ENCODE results near the gene FBXL15. TPM values are rescaled to one million over a fixed set of nuclear protein-coding genes. Genes with fewer than 3 reads are reported as not detected.

Gene FBXL15
- total and polyA plus RNA-seq, 2 of the 4 experiments (the other 2 are of a cell fraction) = 3.0 to 8.4 TPM

GRCh38 chr10:102458656-102459055 is 38.0 kb downstream of the FBXL15 start:
- ATAC-seq (ENCODE audit: low read depth) (no peak), DNase-seq (no peak)
- no peak overlapping the region for H2AFZ ChIP-seq (replicated peaks; ENCODE audit: low read length, poor library complexity)
- no peak overlapping the region for H3K4ac ChIP-seq (ENCODE audit: low read depth, low read length)
- ChIA-PET POLR2A (ENCODE audit: unreplicated experiment) (no interaction called here), CTCF (no interaction called here)
- no peaks in the 10 kb centered on the region for H3K9me3 ChIP-seq (ENCODE audit: control insufficient read depth, insufficient read depth, low read length)
- H2BK15ac ChIP-seq (ENCODE audit: low read depth, low read length) = no peak overlapping the region
- no peak overlapping the region for H4K5ac ChIP-seq (ENCODE audit: low read depth, low read length)
- dilution Hi-C loops (cut with HindIII; ENCODE audit: low sequenced_read_pairs, unreplicated experiment) (no loop called here), in situ Hi-C loops (cut with MboI; ENCODE audit: low sequenced_read_pairs) (no loop called here), intact Hi-C loops (cut with micrococcal nuclease) (no loop called here)
- H4K8ac ChIP-seq (ENCODE audit: low read depth in 2 of 2, low read length in 2 of 2) = no peak overlapping the region
- no peak overlapping the region for H2BK20ac ChIP-seq (ENCODE audit: low read depth, low read length)
- H2BK120ac ChIP-seq (ENCODE audit: low read depth, low read length) = no peak overlapping the region
- no peak overlapping the region for H2AK5ac ChIP-seq (ENCODE audit: low read depth, low read length)
- peaks cover 16% of the 10 kb centered on the region for H3K27me3 ChIP-seq (ENCODE audit: control insufficient read depth, insufficient read depth, low read length)
- no peak overlapping the region for H3K14ac ChIP-seq (replicated peaks; ENCODE audit: low read depth, low read length)
- H3K9ac ChIP-seq (ENCODE audit: low read depth, low read length) = no peak overlapping the region
- H3K56ac ChIP-seq (ENCODE audit: extremely low read depth, insufficient read depth, low read length) = no peak overlapping the region
- no peaks in the 10 kb centered on the region for H4K20me1 ChIP-seq (ENCODE audit: insufficient read depth, low read length)
- no peaks in the 10 kb centered on the region for H3K36me3 ChIP-seq (ENCODE audit: control insufficient read depth, insufficient read depth, low read length)
- no peak overlapping the region for H3K27ac ChIP-seq (ENCODE audit: insufficient read depth, low read length)
- TF ChIP-seq RCOR1 (IDR thresholded peaks at IDR 0.05; ENCODE audit: insufficient replicate concordance, low read length) (no peak), FOS (IDR thresholded peaks at IDR 0.05; ENCODE audit: low read depth, low read length) (no peak), MAFK (IDR thresholded peaks at IDR 0.05; ENCODE audit: low read depth, low read length) (no peak), BHLHE40 (IDR thresholded peaks at IDR 0.05; ENCODE audit: low read depth, low read length) (no peak), SMC3 (IDR thresholded peaks at IDR 0.05; ENCODE audit: low read depth, low read length) (no peak), MXI1 (IDR thresholded peaks at IDR 0.05; ENCODE audit: borderline replicate concordance, low read depth, low read length) (no peak), CHD1 (IDR thresholded peaks at IDR 0.05; ENCODE audit: low read depth, low read length) (no peak)
- no peak overlapping the region for H3K4me2 ChIP-seq (ENCODE audit: low read depth, low read length)
- H3K4me1 ChIP-seq (ENCODE audit: control insufficient read depth, insufficient read depth, low read length) = peaks cover 12% of the 10 kb centered on the region
- no peak overlapping the region for H4K91ac ChIP-seq (ENCODE audit: insufficient read depth, low read depth, low read length)
- H3K9me1 ChIP-seq (ENCODE audit: insufficient read depth, low read length) = peaks cover 12% of the 10 kb centered on the region
- WGBS, 2 experiments (ENCODE audit: extremely low coverage in 2 of 2, insufficient read length in 1 of 2) = no CpG with 5 or more reads among the region's 4 CpGs
- H2BK5ac ChIP-seq (ENCODE audit: low read depth, low read length, poor library complexity, severe bottlenecking) = no peak overlapping the region
- BruUV-seq (replicated peaks) = no TSS peak
- H3K18ac ChIP-seq (ENCODE audit: low read depth, low read length) = no peak overlapping the region
- H3K4me3 ChIP-seq (ENCODE audit: insufficient read depth, low read depth, low read length) = no peak overlapping the region
- H2AK9ac ChIP-seq (replicated peaks; ENCODE audit: low read depth, low read length, poor library complexity) = no peak overlapping the region
- H3K79me1 ChIP-seq (ENCODE audit: low read depth in 1 of 2, low read length in 2 of 2) = no peaks in the 10 kb centered on the region
- H3K23ac ChIP-seq (ENCODE audit: low read depth, low read length) = no peak overlapping the region
